GM21528 (cell line): ENCODE data around the gene CTPS1.

ENCODE experiments used
- ATAC-seq: cut with Tn5 transposase; IDR thresholded peaks from one replicate; pipeline ENCODE4 v1.9.1; 2021; ENCODE audit warnings: mild to moderate bottlenecking, moderate library complexity; ENCODE audit not compliant: unreplicated experiment, low FRiP score

Gene CTPS1

DNA sequence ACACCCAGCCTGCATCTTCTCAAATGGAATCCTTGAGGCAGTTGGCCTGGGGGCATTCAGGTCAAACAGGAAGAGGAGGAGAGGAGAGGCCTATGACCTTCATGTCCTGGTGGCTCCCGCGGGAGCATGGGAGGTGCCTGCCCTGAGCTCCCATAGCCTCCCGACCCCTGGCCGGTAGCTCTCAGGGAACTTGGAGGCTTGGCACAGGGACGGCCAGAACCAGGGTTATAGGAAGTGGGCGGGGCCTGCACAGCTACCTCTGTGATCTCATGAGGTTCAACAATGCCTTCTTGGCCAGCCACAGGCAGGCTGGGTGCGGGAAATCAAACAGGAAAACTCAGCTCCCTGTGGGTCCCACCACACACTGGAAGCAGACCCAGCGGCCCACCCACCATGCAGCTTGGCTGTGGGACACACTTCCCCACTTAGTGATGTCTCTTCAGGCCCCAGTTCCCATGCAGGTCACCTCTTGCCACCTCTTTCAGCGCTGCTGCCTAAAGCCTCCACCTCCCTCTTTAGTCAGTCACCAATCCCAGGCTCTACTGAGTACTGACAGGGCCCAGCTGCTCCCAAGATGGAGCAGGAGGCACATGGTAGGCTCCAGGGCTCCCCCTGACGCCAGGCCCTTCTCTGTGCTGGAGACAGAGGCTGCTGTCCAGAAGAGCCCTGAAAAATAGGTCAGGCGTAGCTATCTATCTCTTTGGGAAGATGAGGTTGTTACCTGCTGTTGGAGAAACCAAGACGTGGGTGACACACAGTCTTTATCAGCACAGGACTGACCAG is 42.2 kb downstream of the CTPS1 start, which contains the start of gene SLFNL1:
Gene SLFNL1, minus strand, starts transcription at position 200 of the 783 bp plus-strand sequence. CDS start 1,065 bp downstream, outside the sequence.
- ATAC-seq = no peak

GRCh38 chr1:41022424-41022823 is 42.9 kb downstream of the CTPS1 start:
- ATAC-seq = no peak

DNA sequence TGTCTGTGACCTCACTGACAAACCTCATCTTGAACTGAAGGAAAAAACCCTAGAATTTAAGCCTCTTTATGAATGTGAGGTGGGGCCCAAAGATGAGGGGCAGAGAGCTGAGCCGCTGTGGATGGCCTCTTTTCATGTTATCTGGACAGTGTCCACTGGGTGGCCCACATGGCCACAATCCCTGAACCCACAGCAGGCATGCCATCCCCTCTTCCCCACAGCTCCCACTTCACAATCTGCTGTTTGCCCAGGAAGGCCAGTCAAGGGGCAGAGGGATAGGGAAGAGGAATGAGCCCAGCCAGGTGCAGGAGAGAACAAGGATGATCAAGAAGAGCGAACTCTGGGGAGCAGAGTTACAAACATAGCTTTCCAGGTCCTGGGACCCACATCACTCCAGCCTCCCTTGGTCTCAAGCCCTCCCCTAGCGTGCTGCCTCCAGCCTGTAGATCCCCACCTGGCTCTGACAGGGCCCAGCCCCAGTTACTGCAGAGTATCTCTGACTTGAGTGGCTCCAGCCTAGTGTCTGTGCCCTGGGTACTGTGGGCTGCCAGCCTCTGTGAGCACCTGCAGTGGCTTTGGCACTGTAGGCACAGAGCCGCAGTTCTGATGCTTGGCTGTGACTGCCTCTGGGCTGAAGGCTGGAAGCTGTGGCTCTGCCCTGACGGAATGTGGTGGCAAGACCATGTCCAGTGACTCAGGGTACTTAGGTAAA is 43.9 kb downstream of the CTPS1 start:
- ATAC-seq = no peak

GRCh38 chr1:41024953-41025352 is 45.5 kb downstream of the CTPS1 start:
- ATAC-seq = no peak

DNA sequence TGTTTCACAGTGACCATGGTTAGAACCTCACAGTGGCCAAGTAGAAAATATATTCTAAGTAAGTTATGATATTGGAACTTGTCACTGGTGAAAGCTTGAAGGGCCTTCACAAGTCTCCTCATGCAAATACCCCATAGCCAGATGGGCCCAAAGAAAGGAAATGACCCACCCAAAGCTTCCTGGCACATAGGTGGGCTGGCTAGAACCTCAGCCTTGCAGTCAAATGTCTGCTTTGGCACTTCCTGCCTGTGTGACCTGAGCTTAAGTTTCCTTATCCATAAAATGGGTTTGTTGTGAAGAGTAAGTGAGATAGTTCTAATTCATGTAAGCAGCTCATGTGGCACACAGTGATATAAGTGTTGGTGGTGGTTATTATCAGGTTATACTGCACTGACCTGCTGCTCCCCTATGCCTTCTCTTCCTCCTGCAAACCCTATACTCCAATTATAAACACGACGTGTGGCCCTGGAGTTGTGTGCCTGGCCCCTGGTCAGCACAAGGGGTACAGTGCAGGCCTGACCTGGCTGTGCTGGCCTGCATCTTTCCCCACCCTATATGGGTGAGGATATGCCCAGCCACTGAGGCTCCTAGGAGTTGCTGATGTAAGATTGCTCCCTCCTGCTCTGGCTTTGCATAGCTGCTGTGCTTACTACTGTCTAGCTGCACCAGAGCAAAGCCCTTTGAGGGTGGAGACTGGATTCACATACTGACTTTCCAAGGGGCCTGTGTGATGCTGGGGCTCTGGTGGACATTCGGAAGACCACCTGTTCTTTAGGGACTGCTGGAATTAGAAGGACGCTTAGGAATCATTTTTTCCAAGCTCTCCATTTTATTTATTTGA is 46.7 kb downstream of the CTPS1 start:
- ATAC-seq = no peak

DNA sequence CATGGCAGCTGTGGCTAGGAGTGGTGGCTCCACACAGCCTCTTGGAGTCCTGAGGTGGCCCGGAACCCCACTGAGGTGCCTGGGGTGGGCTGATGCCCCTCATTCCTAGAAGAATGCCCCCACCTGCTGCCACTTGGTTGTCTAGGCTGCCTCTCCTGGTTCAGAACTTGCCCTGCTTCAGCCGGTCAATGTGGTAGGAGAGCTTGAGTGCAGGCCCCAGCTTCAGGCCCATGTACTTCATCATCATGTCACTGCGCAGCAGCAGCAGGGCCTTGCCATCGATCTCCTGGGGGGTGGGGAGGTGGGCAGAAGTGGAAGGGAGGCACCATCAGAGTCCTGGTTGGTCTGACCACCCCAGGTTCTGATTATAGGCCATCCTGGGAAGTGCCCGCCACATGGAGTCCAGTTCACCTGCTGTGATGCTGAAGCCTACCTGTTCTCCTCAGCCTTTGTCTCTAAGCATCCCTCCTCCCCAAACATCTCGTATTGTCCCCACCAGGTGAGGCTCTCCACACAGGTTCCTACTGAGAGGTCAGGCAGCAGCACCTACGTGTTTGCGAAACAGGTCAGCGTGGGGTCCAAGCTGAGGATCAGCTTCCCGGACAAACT is 48.6 kb downstream of the CTPS1 start:
- no peak for ATAC-seq

- ATAC-seq = no peak
Measured at GRCh38 chr1:41030872-41031616, 51.5 kb downstream of the CTPS1 start.

GRCh38 chr1:41032147-41032546 is 52.7 kb downstream of the CTPS1 start:
- ATAC-seq = no peak

DNA sequence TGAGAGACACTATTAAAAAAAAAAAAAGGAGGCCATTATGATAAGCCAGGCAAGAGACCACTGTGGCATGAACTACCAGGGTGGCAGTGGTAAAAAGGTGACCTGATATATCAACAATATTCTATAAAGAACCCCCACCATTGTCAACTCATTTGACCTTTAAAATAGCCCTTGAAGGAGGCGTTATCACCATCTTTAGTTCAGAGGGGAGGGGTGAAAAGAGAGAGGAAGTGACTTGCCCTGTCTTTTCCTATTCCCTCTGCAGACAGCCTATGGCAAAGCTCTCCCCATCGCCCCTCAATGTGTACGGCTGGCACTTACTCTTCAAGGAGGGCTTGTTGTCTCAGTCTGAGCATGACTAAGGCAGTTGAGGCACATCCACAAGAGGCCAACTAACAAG is 53.8 kb downstream of the CTPS1 start:
- no peak for ATAC-seq

DNA sequence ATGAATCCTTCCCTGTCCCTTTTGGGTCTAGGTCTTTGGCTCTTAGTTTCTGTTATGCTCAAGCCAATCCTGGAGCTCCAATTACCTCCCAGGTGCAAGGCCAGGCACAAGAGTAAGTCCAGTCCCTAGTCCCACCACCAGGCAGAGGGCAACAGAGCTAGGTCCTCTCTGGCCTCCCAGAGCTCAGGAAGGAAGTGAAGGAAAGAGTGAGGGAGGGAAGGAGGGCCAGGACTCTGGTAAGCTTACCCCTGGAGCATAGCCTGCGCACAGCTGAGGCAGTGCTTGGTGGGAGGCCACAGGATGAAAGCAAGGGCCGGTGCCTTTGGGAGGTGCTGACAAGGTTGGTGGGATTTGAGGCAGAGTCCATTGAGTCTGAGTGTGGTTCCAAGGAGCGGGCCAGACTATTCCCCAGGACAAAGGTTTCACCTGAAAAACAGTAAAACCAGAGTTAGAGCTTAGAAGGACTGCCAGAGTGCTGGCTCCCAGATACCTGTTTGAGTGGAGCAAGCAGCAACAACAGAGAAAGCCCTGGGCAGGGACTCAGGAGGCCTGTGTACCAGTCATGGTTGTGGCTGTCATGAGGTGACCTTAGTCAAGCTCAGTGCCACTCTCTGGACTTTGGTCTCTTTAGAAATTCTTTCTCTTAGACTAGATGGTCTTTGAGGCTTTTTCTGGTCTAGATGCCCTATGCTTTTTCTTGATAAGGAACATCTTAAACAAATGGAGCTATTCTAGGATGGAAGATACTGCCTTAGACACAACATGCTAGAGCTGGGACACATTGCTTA is 57.8 kb downstream of the CTPS1 start:
- ATAC-seq = no peak

DNA sequence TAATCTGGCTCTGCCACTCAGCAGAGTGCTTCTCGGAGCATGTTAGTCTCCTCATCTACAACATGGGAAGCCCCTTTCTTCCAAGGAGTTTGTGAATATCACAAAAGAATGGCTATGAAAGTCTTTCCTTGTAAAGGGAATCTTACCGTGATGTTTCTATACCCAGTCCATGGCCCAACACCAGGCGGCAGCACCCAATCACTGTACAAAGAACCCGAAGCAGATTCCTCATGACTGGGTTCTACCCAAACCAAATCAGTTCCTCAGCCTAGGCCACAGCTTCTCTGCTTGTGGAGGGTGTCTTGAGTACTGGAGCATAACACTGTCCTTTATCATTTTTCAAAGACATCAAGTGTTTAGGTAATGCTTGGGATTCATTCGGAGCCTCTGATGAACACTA is 58.6 kb downstream of the CTPS1 start:
- no peak for ATAC-seq

DNA sequence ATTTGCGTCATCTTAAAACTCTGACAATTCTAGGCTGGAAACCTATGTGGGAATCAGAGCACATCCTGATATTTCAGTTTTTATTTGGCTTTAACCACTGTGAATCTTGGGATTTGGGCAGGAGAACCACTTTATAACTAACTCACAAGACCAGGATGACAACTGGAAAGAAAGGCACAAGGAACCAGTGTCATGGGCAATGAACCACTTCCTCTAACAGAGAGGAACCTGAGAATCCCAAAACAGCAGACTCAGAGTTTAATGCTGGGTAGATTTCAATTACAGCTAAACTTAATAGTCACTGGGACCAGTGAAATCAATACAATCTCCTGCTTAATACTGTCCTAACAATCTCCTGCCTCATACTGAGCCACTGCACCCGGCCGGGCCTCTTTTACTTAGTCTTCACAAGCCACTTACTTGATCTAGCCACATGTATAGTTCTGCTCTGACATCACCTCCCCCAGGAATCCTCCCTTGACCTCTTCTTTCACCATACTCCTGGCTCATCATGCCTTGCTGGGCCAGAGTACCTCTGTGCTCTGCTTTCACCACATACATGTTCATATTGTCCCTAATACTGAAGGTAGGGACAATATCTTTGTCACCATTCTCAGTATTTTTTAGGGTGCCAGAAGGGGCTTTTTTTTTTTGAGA is 62.2 kb downstream of the CTPS1 start:
- no peak for ATAC-seq

GRCh38 chr1:41044187-41044586 is 64.7 kb downstream of the CTPS1 start:
- ATAC-seq = no peak

DNA sequence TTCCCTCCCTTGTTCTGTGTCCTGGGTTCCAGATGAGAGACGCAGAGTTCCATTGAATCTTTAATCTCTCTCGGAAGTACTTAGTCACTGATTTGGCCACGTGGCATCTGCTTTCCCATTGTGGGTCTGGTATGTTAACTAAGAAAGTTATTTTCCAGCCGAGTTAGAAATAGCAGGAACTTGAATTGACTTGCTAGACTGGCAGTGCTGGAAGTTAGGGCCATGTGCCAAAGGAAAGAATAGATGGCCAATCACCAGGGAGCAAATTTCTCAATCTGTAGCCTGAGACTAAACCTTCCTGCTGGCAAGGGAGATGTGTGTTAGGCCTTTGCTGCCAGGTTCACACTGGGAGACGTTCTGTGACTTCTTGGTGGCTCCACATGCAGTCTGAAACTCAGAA is 66.2 kb downstream of the CTPS1 start:
- ATAC-seq = no peak

DNA sequence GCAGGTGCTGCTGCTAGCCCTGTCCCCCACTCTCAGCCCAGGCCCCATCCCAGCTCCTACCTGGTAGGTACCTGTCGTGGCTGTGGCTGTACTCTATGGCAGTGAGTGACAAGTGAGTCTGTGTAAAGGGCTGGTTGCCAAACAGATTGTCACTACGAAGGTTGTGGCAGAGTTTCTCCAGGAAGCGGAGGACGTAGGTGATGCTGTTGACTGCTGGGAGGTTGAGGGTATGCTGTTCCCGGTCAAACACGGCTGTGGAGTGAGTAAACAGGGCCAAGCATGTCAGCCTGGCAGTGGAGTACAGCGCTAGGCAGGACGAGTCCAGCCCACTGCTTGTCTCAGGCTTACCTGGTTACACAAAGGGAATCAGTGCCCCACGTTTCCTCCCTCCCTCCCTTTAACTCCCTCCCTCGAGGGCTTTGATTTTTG is 66.9 kb downstream of the CTPS1 start:
- no peak for ATAC-seq

DNA sequence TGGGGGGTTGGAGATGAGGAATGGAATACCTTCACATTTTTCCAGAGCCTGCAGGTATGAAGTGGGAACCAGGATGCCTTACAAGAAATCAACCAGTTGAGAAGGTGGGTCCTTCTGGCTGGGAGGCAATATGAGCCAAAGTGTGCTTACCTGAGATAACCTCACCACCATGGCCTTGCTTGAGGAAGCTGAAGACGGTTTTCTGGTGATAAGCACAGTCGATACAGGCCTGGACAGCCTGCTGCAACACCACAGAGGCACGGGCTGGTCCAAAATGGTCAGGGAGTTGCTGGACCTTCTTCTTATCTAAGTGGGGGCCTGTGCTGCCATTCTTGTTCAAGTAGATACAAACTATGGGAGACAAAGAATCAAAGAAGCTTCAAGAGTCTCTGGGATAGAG is 69.0 kb downstream of the CTPS1 start:
- ATAC-seq = no peak

- ATAC-seq = no peak
Measured at GRCh38 chr1:41051022-41051421, 71.5 kb downstream of the CTPS1 start.

GRCh38 chr1:41053316-41053715 is 73.8 kb downstream of the CTPS1 start:
- no peak for ATAC-seq

GRCh38 chr1:41056907-41057306 is 77.4 kb downstream of the CTPS1 start:
- no peak for ATAC-seq
